ENCODE data around the gene CEACAM7.

CEACAM7 gene

GRCh38 chr19:41646589-41647204 is 41.4 kb downstream of the CEACAM7 start:
- no peak for DNase-seq

- DNase-seq = peak; percentile 44
These were observed 46.1 kb downstream of the CEACAM7 start for GRCh38 chr19:41641879-41642485.

- DNase-seq = no peak
These were observed 49.4 kb downstream of the CEACAM7 start for GRCh38 chr19:41638641-41639081.

- DNase-seq = no peak
These were observed 50.6 kb downstream of the CEACAM7 start for GRCh38 chr19:41637484-41637883.

- no peak for DNase-seq
These were observed 59.9 kb downstream of the CEACAM7 start for GRCh38 chr19:41627966-41628675.

GRCh38 chr19:41626877-41627276 is 61.2 kb downstream of the CEACAM7 start, which contains the start of gene CEACAM4:
Gene CEACAM4 (minus strand): TSS chr19:41627074. CDS start chr19:41626963, 111 bp downstream.
- no peak for DNase-seq

- DNase-seq = no peak
These were observed 61.8 kb downstream of the CEACAM7 start for GRCh38 chr19:41626278-41626677.

GRCh38 chr19:41624937-41625336 is 63.1 kb downstream of the CEACAM7 start:
- no peak for DNase-seq

- DNase-seq = no peak
These were observed 63.6 kb downstream of the CEACAM7 start for GRCh38 chr19:41624515-41624914.

GRCh38 chr19:41623360-41623759 is 64.7 kb downstream of the CEACAM7 start:
- no peak for DNase-seq
